ENCODE results near the gene FASTK. TPM values are rescaled to one million over a fixed set of nuclear protein-coding genes. Genes with fewer than 3 reads are reported as not detected.
A peak's percentile ranks its signal among the peaks of the same experiment; 100 is the strongest.

The FASTK gene
- total and polyA plus RNA-seq, 2 donors (not counting 3 experiments of a cell fraction or from before 2014, with no cell fraction given): 73.3 to 113 TPM

DNA sequence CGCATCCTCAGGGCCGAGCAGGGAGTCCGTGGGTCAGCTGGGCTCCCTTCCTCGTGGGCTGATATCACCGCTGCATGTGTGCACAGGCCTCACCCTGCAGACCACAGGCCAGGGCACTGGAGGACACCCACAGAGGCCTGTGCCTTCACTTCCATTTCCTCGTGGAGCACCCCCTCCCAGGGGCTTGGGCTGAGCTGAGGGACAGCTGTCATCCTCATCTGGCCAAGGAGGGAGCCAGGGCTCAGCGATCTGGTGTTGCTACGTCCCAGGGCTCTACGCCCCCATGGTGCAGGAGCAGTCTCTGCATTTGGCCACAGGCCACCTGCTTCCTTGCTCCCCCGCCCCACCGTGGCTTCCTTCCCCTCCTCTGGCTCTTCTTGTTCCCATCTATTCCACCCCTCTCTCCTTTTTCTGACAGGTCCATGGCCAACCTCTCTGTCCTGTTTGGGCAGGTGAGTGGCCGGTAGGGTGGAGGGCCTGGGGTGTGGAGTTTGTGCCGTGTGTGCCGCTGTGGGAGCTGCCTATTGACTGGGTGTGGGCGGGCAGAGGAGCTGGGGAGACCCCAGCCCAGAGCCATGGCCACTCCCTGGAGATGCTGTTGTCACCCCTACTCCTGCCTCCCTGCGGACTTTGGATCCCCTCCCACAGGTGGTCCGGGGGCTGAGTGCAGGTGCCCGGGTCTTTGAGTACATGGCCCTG, 40.6 kb downstream of the FASTK start:
- Histone ChIP-seq H3K79me2 (ENCODE audit: control insufficient read depth, insufficient read depth, low read length) (no peaks in the 10 kb centered on the region), H3K27me3 (ENCODE audit: control insufficient read depth in 2 of 2, insufficient read depth in 2 of 2, low read length in 2 of 2) (no peaks in the 10 kb centered on the region), H3K4me3 (replicated peaks in 1 of 3; ENCODE audit: insufficient read depth in 1 of 3, low read depth in 1 of 3, low read length in 3 of 3) (no peak overlapping the region), H3K9ac (replicated peaks; ENCODE audit: extremely low read depth, insufficient read depth, low read length) (peak overlapping the region; percentile 52), H3K4me1 (ENCODE audit: control insufficient read depth, extremely low read depth, insufficient read depth, low read length) (peaks cover 20% of the 10 kb centered on the region), H3K36me3 (ENCODE audit: control insufficient read depth in 2 of 2, extremely low read depth in 1 of 2, insufficient read depth in 2 of 2, low read length in 2 of 2) (peaks cover 0 to 8% of the 10 kb centered on the region in 2 experiments), H3K9me3 (replicated peaks; ENCODE audit: control insufficient read depth, insufficient read depth, low read length) (no peaks in the 10 kb centered on the region), H3K27ac (ENCODE audit: insufficient read depth, low read depth, low read length) (peak overlapping the region; percentile 85), H4K20me1 (replicated peaks; ENCODE audit: control insufficient read depth, extremely low read depth, insufficient read depth, low read length) (no peaks in the 10 kb centered on the region), H3K9me1 (replicated peaks; ENCODE audit: control insufficient read depth, extremely low read depth, insufficient read depth, low read length) (no peaks in the 10 kb centered on the region), H2AFZ (ENCODE audit: low read depth, low read length) (no peak overlapping the region), H3K4me2 (ENCODE audit: insufficient read depth, low read length) (no peak overlapping the region)
- intact Hi-C loops (cut with micrococcal nuclease) (loop anchor here (1.0 to 2.0 kb wide), 4 partner anchors 11 to 49 kb away; partner anchors contain the start of gene ABCB8), dilution Hi-C loops (cut with MboI; ENCODE audit: extremely low pct_ligation_motif_present, low sequenced_read_pairs) (no loop called here)
- CTCF ChIA-PET: interaction anchor here (1.0 to 2.0 kb wide), 10 partner anchors 9 to 77 kb away, joined by 3 to 8 read pairs (median 5); partner anchors contain the start of gene ABCB8
- FAIRE-seq (peak; percentile 4), DNase-seq (ENCODE audit: low read depth, low spot score) (no peak)
- POLR2A ChIA-PET: no interaction called here
- TF ChIP-seq POLR2A (IDR thresholded peaks at IDR 0.05; ENCODE audit: low read depth, low read length) (no peak), FOS (IDR thresholded peaks at IDR 0.05; ENCODE audit: borderline replicate concordance, insufficient read depth, low read length) (no peak), POLR2AphosphoS5 (IDR thresholded peaks at IDR 0.05; ENCODE audit: insufficient read depth, low read depth, low read length) (no peak), GATA2 (IDR thresholded peaks at IDR 0.05; ENCODE audit: insufficient read depth, insufficient read length, low read depth, low read length) (no peak), MYC (IDR thresholded peaks at IDR 0.05; ENCODE audit: low read depth, low read length) (no peak), EZH2 (IDR thresholded peaks at IDR 0.05; ENCODE audit: borderline replicate concordance, low read depth, low read length, severe bottlenecking) (no peak), JUN (IDR thresholded peaks at IDR 0.05; ENCODE audit: borderline replicate concordance, insufficient read depth, insufficient read length, low read depth) (no peak)
- TF ChIP-seq, protein P1, sequence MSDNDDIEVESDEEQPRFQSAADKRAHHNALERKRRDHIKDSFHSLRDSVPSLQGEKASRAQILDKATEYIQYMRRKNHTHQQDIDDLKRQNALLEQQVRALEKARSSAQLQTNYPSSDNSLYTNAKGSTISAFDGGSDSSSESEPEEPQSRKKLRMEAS (IDR thresholded peaks at IDR 0.05; ENCODE audit: insufficient read depth, insufficient read length): no peak
- TF ChIP-seq, protein P2, sequence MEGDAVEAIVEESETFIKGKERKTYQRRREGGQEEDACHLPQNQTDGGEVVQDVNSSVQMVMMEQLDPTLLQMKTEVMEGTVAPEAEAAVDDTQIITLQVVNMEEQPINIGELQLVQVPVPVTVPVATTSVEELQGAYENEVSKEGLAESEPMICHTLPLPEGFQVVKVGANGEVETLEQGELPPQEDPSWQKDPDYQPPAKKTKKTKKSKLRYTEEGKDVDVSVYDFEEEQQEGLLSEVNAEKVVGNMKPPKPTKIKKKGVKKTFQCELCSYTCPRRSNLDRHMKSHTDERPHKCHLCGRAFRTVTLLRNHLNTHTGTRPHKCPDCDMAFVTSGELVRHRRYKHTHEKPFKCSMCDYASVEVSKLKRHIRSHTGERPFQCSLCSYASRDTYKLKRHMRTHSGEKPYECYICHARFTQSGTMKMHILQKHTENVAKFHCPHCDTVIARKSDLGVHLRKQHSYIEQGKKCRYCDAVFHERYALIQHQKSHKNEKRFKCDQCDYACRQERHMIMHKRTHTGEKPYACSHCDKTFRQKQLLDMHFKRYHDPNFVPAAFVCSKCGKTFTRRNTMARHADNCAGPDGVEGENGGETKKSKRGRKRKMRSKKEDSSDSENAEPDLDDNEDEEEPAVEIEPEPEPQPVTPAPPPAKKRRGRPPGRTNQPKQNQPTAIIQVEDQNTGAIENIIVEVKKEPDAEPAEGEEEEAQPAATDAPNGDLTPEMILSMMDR (IDR thresholded peaks at IDR 0.05; ENCODE audit: extremely low read depth in 1 of 2, insufficient read depth in 1 of 2, low read depth in 1 of 2, low read length in 2 of 2): no peak
- BruUV-seq (replicated peaks): no TSS peak
